ENCODE data around the gene PDHX. TPM values are rescaled to one million over a fixed set of nuclear protein-coding genes. Genes with fewer than 3 reads are reported as not detected.

The PDHX gene
- total and polyA plus RNA-seq, 4 donors: 14.9 to 35.2 (median 24.0) TPM

DNA sequence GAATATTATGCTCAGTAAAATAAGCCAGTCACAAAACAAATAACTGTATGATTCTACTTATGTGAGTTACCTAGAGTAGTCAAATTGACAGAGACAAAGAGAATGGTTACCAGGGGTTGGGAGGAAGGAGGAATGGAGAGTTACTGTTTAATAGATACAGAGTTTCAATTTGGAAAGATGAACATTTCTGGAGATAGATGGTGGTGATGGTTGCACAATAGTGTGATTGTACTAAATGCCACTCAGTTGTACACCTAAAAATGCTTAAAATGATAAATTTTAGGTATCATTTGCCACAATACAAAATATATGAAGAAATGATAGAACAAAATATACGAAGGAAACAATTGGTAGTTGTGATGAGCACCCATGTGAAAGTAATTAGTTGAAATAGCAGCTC lies 43.4 kb downstream of the PDHX start:
- Histone ChIP-seq H3K36me3 (ENCODE audit: control insufficient read depth in 4 of 4, insufficient read depth in 3 of 4, low read depth in 1 of 4, low read length in 3 of 4) (peaks cover 0 to 2% (median 0%) of the 10 kb centered on the region in 4 donors), H3K9ac (ENCODE audit: low read depth in 1 of 2, low read length in 2 of 2) (no peak overlapping the region), H3K4me1 (ENCODE audit: control insufficient read depth in 4 of 4, insufficient read depth in 4 of 4, low read length in 3 of 4) (peaks cover 1 to 3% (median 2%) of the 10 kb centered on the region in 4 donors), H3K27ac (ENCODE audit: low read depth in 1 of 2, low read length in 2 of 2) (no peak overlapping the region), H3K27me3 (ENCODE audit: control insufficient read depth in 4 of 4, insufficient read depth in 4 of 4, low read length in 3 of 4) (no peaks in the 10 kb centered on the region), H3K4me3 (ENCODE audit: low read depth in 1 of 3, low read length in 3 of 3) (no peak overlapping the region), H3K9me3 (ENCODE audit: control insufficient read depth in 4 of 4, low read length in 3 of 4) (no peaks in the 10 kb centered on the region)
- WGBS: 99% methylated on average over 1 of the region's 1 CpG
- no peak for DNase-seq (ENCODE audit: low spot score)
- TF ChIP-seq NR2F2 (IDR thresholded peaks at IDR 0.05) (no peak), YY1 (IDR thresholded peaks at IDR 0.05) (no peak), CTCF (IDR thresholded peaks at IDR 0.05; ENCODE audit: low read depth, low read length, missing input control) (no peak), RAD21 (IDR thresholded peaks at IDR 0.05) (no peak), GABPA (IDR thresholded peaks at IDR 0.05 in 1 of 2, conservative IDR thresholded peaks at IDR 0.05 in 1 of 2) (no peak), JUND (IDR thresholded peaks at IDR 0.05) (no peak), HNF4A (conservative IDR thresholded peaks at IDR 0.05) (no peak), FOXA2 (IDR thresholded peaks at IDR 0.05) (no peak), EGR1 (IDR thresholded peaks at IDR 0.05; ENCODE audit: low read depth in 2 of 2) (no peak), HNF4G (IDR thresholded peaks at IDR 0.05) (no peak), SP1 (IDR thresholded peaks at IDR 0.05) (no peak)
- TF ChIP-seq, protein P1, sequence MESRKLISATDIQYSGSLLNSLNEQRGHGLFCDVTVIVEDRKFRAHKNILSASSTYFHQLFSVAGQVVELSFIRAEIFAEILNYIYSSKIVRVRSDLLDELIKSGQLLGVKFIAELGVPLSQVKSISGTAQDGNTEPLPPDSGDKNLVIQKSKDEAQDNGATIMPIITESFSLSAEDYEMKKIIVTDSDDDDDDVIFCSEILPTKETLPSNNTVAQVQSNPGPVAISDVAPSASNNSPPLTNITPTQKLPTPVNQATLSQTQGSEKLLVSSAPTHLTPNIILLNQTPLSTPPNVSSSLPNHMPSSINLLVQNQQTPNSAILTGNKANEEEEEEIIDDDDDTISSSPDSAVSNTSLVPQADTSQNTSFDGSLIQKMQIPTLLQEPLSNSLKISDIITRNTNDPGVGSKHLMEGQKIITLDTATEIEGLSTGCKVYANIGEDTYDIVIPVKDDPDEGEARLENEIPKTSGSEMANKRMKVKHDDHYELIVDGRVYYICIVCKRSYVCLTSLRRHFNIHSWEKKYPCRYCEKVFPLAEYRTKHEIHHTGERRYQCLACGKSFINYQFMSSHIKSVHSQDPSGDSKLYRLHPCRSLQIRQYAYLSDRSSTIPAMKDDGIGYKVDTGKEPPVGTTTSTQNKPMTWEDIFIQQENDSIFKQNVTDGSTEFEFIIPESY (IDR thresholded peaks at IDR 0.05): no peak
- TF ChIP-seq, protein P2, sequence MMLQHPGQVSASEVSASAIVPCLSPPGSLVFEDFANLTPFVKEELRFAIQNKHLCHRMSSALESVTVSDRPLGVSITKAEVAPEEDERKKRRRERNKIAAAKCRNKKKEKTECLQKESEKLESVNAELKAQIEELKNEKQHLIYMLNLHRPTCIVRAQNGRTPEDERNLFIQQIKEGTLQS (IDR thresholded peaks at IDR 0.05): no peak

GRCh38 chr11:34960277-34960676 lies 43.9 kb downstream of the PDHX start:
- H3K4me3 ChIP-seq (ENCODE audit: low read depth in 1 of 3, low read length in 3 of 3): no peak overlapping the region
- no peak overlapping the region for H3K9ac ChIP-seq (ENCODE audit: low read depth in 1 of 2, low read length in 2 of 2)
- H3K27ac ChIP-seq (ENCODE audit: low read depth in 1 of 2, low read length in 2 of 2): no peak overlapping the region
- H3K4me1 ChIP-seq (ENCODE audit: control insufficient read depth in 4 of 4, insufficient read depth in 4 of 4, low read length in 3 of 4): peaks cover 5 to 7% (median 6%) of the 10 kb centered on the region in 4 donors
- 84% methylated on average over 4 of the region's 4 CpGs for WGBS
- DNase-seq (ENCODE audit: low spot score): no peak
- H3K36me3 ChIP-seq (ENCODE audit: control insufficient read depth in 4 of 4, insufficient read depth in 3 of 4, low read depth in 1 of 4, low read length in 3 of 4): peaks cover 0 to 2% (median under 1%) of the 10 kb centered on the region in 4 donors
- H3K27me3 ChIP-seq (ENCODE audit: control insufficient read depth in 4 of 4, insufficient read depth in 4 of 4, low read length in 3 of 4): no peaks in the 10 kb centered on the region
- TF ChIP-seq, protein P2 (IDR thresholded peaks at IDR 0.05): no peak
- TF ChIP-seq FOXA1 (IDR thresholded peaks at IDR 0.05) (no peak), NR2F2 (IDR thresholded peaks at IDR 0.05) (no peak), SP1 (IDR thresholded peaks at IDR 0.05) (no peak), GABPA (IDR thresholded peaks at IDR 0.05 in 1 of 2, conservative IDR thresholded peaks at IDR 0.05 in 1 of 2) (no peak), RAD21 (IDR thresholded peaks at IDR 0.05) (no peak), HNF4A (conservative IDR thresholded peaks at IDR 0.05) (no peak), CTCF (IDR thresholded peaks at IDR 0.05; ENCODE audit: low read depth, low read length, missing input control) (no peak), TAF1 (conservative IDR thresholded peaks at IDR 0.05) (no peak), YY1 (IDR thresholded peaks at IDR 0.05) (no peak), FOXA2 (IDR thresholded peaks at IDR 0.05) (no peak), JUND (IDR thresholded peaks at IDR 0.05) (no peak), HNF4G (IDR thresholded peaks at IDR 0.05) (no peak)
- TF ChIP-seq, protein P3, sequence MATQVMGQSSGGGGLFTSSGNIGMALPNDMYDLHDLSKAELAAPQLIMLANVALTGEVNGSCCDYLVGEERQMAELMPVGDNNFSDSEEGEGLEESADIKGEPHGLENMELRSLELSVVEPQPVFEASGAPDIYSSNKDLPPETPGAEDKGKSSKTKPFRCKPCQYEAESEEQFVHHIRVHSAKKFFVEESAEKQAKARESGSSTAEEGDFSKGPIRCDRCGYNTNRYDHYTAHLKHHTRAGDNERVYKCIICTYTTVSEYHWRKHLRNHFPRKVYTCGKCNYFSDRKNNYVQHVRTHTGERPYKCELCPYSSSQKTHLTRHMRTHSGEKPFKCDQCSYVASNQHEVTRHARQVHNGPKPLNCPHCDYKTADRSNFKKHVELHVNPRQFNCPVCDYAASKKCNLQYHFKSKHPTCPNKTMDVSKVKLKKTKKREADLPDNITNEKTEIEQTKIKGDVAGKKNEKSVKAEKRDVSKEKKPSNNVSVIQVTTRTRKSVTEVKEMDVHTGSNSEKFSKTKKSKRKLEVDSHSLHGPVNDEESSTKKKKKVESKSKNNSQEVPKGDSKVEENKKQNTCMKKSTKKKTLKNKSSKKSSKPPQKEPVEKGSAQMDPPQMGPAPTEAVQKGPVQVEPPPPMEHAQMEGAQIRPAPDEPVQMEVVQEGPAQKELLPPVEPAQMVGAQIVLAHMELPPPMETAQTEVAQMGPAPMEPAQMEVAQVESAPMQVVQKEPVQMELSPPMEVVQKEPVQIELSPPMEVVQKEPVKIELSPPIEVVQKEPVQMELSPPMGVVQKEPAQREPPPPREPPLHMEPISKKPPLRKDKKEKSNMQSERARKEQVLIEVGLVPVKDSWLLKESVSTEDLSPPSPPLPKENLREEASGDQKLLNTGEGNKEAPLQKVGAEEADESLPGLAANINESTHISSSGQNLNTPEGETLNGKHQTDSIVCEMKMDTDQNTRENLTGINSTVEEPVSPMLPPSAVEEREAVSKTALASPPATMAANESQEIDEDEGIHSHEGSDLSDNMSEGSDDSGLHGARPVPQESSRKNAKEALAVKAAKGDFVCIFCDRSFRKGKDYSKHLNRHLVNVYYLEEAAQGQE (IDR thresholded peaks at IDR 0.05): no peak
- TF ChIP-seq, protein P1 (IDR thresholded peaks at IDR 0.05): no peak
- no peaks in the 10 kb centered on the region for H3K9me3 ChIP-seq (ENCODE audit: control insufficient read depth in 4 of 4, low read length in 3 of 4)
